NCI-H345 (cell line): ENCODE measurements around the gene RGS6.

Experiments
- DNase-seq: peaks from one replicate; lab custom pipeline; 2025; lab: John Stamatoyannopoulos, UW

The RGS6 gene

GRCh38 chr14:72314808-72315435, 382.7 kb downstream of the RGS6 start:
- DNase-seq: no peak

GRCh38 chr14:72315714-72316113, 383.5 kb downstream of the RGS6 start:
- no peak for DNase-seq

GRCh38 chr14:72318648-72319047, 386.4 kb downstream of the RGS6 start:
- no peak for DNase-seq

GRCh38 chr14:72332046-72332445, 399.8 kb downstream of the RGS6 start:
- no peak for DNase-seq

GRCh38 chr14:72332871-72333270, 400.6 kb downstream of the RGS6 start:
- no peak for DNase-seq

- no peak for DNase-seq
These were observed 401.1 kb downstream of the RGS6 start for GRCh38 chr14:72333357-72333756.

- no peak for DNase-seq
These were observed 404.2 kb downstream of the RGS6 start for GRCh38 chr14:72336311-72336980.

GRCh38 chr14:72341237-72341636, 409.0 kb downstream of the RGS6 start:
- DNase-seq: no peak

GRCh38 chr14:72341686-72342085, 409.5 kb downstream of the RGS6 start:
- DNase-seq: no peak

- DNase-seq: no peak
These were observed 414.9 kb downstream of the RGS6 start for GRCh38 chr14:72347118-72347517.

GRCh38 chr14:72350215-72350614, 418.0 kb downstream of the RGS6 start:
- no peak for DNase-seq

- no peak for DNase-seq
These were observed 419.8 kb downstream of the RGS6 start for GRCh38 chr14:72352012-72352411.

GRCh38 chr14:72366619-72367018, 434.4 kb downstream of the RGS6 start:
- no peak for DNase-seq

- no peak for DNase-seq
These were observed 436.9 kb downstream of the RGS6 start for GRCh38 chr14:72369106-72369505.

GRCh38 chr14:72377016-72377415, 444.8 kb downstream of the RGS6 start:
- no peak for DNase-seq

GRCh38 chr14:72380456-72380855, 448.2 kb downstream of the RGS6 start:
- DNase-seq: no peak

- DNase-seq: no peak
These were observed 451.6 kb downstream of the RGS6 start for GRCh38 chr14:72383865-72384264.

GRCh38 chr14:72387726-72388125, 455.5 kb downstream of the RGS6 start:
- DNase-seq: no peak

GRCh38 chr14:72389200-72389599, 457.0 kb downstream of the RGS6 start:
- no peak for DNase-seq

GRCh38 chr14:72401101-72401625, 468.9 kb downstream of the RGS6 start:
- no peak for DNase-seq

GRCh38 chr14:72401632-72402376, 469.6 kb downstream of the RGS6 start:
- no peak for DNase-seq

GRCh38 chr14:72402377-72402772, 470.1 kb downstream of the RGS6 start:
- DNase-seq: no peak
